ENCODE measurements around the gene LIX1L.
A peak's percentile ranks its signal among the peaks of the same experiment; 100 is the strongest.

Gene LIX1L

DNA sequence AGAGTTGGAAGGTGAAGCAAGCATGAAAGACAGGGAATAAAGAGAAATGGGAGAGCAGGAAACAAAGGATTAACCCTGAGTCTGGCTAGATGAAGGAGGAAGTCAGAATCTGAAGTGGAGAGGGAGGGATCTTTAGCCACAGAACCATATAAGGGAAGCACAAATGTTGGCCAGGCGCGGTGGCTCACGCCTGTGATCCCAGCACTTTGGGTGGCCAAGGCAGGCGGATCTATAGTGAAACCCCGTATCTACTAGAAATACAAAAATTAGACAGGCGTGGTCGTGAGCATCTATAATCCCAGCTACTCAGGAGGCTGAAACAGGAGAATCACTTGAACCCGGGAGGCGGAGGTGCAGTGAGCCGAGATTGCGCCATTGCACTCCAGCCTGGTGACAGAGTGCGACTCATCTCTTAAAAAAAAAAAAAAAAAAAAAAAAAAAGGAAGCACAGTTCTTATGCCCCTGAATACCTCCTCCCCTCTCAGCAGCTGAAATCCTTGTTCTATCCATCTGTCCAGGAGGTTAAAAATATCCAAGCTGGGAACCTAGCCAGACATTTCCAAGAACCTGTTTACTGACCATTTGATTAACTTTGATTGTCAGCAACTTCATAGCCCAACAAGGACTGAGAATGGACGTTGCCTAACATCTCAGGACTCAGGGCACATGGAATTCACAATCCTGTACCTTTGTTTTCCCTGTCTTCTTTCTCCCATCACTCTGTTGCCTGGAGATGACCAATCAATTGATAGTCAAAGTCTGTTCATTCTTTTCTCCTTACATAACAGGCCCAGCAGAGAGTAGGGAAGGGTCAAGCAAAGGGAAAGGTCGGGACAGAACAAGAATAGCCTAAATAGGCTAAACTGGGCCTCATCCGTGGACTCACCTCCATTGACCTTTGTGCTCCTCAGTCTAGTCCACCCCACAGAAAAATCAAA, 28.0 kb upstream of the LIX1L start:
- DNase-seq (ENCODE audit: low spot score) = peak; percentile 52

DNA sequence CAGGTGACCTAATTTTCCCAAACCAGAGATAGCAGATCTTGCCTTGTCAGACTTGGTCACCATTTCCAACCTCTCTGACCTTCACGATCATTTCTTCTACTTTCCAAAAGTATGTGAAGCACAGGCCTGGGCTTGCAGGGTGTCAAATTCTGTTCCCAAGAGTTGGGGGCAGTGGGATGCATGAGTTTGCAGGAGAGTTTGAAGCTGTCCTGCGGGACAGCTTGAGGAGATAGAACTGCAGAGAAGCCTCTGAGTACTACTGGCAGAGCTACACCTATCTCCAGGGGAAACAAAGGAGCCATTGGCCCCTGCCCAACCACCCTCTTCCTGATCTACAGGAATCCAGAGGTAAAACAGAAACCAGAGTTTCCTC, 27.3 kb upstream of the LIX1L start:
- DNase-seq (ENCODE audit: low spot score) = no peak

DNA sequence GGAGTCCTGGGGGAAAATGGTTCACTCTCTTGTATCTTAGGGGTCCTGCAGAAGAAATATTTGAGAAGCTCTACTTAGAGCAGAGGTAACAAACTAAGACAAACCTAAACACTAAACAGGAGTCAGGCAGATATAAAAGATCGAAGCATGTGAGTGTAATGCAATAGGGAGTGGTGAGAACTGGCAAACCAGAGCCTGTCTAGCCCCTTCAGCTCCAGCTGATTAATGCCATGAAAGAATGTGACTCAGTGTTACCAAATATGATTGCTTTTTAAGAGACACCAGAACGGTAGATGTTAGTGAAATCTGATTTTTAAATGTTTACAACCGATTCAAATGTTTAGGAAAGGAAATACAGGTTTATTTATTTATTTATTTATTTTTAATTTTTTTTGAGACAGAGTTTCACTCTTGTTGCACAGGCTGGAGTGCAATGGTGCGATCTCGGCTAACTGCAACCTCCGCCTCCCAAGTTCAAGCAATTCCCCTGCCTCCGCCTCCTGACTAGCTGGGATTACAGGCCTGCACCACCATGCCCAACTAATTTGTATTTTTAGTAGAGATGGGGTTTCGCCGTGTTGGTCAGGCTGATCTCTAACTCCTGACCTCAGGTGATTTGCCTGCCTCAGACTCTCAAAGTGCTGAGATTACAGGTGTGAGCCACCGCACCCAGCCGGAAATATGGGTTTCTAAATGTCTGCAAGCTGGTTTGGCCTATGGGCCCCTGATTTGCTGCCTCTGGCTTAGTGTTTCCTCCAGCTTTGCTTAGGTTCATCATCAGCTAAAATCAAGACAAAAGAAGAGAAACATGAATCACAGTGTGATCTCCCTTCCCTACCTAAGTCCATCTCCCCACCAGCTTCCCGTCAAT, 26.4 kb upstream of the LIX1L start:
- no peak for DNase-seq (ENCODE audit: low spot score)

DNA sequence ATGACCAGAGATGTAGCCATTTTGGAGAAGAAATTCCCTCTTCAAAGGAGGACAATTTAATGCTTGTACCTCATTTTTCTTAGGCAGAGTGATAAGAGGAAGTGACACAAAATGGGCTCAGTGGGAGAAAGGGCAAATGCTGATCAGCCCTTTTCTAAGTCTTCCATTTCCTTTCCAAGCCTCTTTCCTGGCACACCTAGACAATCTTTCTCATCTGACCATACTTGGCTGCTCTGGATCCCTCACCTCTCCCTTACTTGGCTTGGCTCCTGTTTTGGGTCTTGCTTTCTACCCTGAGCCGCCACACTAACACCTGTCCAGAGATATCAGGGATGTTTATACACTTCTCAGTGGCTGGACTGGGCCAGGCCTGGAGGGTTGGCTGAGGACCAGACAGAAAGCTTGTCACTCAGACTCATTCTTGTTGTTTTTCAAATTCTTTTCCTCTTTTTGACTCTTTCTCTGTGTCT, 25.4 kb upstream of the LIX1L start:
- DNase-seq (ENCODE audit: low spot score) = no peak

DNA sequence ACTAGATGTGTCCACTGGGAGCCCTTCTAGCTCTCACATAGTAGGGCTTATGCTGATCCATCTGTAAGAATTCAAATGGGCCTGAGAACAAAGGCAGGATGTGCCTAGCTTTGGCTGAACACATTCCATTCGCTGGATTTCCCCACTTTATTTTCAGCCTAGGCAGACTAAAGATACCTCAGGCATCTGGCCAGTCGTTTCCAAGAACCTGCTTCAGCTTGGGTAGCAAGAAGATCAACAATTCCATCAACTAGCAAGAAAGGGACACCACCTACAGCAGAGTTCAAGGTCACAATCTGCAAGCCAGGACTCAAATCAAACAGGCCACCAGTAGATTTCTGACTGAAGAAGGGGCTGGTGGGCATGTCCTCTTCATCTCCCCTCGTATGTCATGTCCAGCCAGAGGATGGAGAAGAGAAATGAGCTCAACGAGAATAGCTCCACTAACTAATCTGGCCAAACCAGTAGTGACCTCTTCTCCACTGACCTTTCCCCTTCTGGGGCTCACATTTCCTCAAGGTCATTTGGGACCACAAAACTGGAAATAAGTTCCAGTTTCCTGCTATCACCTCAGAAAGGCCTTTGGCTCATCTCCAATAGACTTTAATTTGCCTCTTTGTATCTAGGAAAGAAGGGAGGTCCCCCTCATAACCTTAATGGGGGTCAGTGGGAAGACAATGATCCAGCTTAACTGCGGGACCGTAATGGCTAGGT, 24.4 kb upstream of the LIX1L start:
- DNase-seq (ENCODE audit: low spot score) = no peak

DNA sequence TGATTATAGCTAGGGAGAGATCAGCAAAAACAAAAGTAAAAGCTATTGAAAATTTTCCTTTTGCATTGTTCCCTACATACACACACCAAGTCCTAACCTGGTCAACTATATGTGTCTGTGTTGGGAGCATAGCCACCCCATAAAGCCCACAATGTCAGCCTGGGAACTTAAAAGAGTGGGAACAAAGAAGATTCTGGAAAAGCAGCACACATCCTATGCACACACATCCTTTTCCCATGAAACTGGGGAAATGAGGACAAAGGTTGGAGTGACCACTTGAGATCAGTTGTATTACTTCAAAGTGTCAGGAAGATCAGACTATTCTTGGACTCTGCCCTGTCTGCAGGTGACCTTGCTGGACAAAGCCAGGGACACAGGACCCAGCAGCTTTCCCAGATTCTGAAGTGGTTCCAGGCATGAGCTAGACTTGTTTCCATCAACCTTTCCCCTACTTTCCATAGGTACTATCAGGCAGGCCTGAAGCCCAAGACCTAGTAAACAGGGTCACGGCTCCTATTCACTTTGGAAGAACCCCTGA, 22.7 kb upstream of the LIX1L start:
- no peak for DNase-seq (ENCODE audit: low spot score)

DNA sequence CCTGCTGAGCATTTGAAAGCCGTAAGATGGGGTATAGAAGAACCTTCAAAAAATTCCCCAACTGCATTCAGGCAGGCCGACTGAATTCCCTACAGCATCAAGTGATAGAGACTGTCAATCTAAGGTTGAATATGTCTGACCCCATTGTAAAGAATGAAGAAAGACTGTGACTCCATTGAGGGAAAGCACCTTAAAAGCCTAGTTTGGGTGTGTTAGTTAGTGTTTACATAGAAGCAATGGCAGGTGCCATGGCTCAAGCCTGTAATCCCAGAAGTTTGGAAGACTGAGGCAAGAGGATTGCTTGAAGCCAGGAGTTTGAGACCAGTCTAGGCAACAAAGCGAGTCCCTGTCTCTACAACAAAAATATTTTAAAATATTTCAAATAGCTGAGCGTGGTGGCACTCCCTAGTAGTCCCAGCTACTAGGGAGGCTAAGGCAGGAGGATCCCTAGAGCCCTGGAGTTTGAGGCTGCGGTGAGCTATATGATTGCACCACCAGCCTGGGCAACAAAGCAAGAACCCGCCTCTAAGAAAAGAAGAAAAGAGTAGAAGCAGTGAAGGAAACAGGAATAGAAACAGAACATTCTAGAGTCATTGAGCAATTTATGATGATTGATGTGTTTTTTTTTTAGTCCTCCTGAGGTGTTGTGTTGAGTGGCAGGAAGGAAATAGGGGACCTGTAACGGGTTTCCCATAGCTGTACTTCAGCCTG, 22.1 kb upstream of the LIX1L start:
- no peak for DNase-seq (ENCODE audit: low spot score)

DNA sequence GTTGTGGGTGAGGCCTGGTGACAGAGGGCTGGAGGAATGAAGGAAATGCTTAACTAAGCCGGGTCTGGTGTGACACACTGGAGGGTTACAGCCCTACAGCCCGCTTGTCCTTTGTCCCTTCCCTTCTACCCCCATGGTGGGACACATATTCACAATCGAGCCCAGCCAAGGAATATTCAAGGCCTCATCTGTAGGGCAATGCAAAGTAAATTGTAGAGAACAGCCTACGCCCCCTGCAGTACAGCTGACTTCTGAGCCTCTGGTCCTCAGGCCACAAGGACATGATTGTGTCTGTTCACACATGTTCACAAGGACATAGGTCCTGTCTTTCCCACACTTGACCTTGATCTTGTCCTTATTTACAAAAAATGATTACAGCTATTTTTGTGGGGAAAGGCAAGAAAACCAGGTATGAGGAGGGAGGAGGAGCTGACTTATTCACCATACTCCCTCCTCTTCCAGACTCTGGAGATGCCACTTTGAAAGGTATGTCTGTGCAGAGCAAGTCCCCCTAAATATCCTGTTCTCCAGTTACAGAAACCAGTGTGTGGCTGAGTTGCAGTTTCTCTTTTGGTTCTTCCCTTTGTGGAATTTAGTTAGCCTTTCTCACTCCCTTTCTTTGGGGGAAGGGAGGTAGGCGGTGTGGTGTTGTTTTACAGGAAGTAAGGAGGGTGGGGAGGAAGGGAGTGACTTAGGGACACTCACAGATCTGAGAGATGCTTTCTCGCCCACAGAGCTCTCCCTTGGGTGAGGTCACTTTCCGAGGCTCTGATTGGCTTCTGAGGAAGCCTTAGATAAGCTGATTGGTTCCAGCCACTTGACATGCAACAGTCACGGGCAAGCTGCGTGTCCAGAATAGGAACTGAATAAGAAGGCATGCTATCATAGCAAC, 21.3 kb upstream of the LIX1L start:
- peak; percentile 94 for DNase-seq (ENCODE audit: low spot score)

DNA sequence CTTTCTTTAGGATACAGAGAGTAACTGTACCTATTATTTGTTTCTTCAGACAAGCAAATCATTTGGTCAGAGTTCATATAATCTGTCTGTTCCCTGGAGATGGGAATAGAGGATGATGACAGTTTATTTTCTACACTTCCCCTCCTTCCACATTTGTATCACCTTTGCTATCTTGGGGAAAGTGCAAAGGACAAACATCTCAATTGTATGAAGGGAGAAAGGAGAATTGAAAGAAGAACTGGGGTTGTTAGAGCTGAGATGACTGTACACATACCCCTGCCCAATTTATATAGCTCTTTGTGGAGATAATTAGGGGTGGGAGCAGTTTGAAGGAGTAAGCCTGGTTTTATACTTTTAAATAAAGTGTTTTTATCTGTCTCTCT, 20.6 kb upstream of the LIX1L start:
- DNase-seq (ENCODE audit: low spot score) = no peak

DNA sequence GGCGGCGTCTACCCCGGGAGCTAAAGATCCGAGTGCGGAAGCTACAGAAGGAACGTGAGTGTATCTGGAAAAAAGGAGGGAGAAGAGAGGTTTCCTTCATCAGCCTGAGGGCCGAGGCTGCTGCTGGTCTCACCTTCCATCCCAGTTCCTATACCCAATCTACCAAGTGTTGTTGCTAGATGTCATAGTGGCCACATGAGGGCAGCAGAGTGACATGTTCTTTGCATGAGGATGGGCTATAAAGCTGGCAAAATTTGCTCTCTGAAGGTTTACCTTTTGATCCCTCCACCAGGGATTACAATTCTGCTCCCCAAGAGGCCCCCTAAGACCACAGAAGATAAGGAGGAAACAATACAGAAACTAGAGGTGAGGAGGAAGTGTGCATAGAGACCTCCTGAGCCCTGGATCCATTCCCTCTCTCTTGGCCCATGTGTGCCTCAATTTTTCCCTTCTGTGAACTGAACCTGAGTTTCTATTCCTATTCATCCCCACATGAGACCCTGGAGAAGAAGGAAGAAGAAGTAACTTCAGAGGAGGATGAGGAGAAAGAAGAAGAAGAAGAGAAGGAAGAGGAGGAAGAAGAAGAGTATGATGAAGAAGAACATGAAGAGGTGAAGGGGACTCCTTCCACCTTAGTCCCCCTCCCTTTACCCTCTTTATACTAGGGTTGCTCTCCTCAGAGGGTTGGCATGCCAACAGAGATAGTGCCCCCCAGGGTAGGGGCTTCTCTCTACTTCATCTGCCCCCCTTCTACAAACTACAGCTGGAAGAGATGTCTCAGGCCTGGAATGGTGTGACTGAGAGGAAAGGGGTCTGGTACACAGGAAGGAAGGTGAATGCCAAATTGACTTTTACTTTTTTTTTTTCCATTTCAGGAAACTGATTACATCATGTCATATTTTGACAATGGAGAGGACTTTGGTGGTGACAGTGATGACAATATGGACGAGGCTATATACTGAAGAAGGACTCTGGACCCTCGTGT, 20.0 kb upstream of the LIX1L start:
- peak; percentile 73 for DNase-seq (ENCODE audit: low spot score)

DNA sequence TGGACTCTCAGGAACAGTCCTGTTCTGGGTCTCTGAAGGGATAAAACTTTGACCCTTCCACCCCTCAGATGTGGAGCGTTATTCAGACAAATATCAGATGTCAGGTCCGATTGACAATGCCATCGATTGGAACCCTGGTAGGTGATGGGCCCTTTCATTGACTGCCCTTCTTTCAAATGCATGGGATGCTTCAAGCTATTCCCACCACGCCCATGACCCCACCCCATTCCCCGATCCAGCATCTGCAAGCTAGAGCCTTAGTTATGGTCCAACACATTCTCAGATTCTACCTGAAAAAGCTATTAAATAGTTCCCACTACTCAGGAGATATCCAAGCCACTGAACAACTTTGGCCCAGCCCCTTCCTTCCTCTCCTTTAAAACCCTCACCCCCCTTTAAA, 19.2 kb upstream of the LIX1L start:
- no peak for DNase-seq (ENCODE audit: low spot score)

DNA sequence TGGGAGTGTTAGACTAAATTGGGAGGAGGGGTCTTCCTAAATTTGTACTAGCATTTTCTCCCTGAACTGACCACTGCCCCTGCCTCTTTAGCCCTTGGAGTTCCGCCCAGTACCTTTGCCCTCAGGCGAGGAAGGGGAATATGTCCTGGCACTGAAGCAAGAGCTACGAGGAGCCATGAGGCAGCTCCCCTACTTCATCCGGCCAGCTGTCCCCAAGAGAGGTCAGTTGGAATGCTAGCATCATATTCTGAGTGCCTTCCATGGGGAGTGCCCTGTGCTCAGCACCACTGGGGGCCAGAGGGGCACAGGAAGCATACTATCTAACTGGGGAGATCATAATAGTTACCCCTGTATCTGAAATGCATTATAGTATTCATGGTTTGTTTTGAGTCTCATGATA, 17.4 kb upstream of the LIX1L start:
- no peak for DNase-seq (ENCODE audit: low spot score)

DNA sequence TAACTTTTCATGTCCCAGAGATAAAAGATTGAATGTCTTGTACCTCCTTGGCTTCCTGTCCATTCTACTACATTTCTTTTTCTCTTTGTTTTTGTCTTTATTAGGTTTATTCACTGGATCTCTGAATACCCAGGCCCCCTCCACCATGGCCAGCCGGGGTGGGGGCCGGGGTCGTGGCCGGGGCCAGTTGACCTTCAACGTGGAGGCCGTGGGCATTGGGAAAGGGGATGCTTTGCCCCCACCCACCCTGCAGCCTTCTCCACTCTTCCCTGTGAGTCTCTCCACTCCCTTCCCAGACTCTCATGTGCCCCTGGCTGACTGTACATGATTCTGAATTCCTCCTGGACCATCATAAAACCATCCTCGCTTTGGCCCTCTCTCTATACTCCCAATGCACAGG, 16.9 kb upstream of the LIX1L start:
- no peak for DNase-seq (ENCODE audit: low spot score)

DNA sequence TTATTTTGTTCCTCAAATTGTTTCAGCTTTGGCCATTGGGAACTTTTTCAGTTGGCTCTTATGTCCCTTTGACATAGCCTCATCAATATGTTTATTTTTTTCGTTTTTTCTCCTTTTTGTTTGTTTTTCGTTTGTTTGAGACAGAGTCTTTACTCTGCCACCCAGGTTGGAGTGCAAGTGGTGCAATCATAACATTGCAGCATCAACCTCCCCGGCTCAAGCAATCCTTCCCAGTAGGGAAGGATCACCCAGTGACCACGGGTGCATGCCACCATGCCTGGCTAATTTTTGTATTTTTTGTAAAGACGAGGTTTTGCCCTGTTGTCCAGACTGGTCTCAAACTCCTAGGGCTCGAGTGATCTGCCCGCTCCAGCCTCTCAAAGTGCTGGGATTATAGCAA, 14.8 kb upstream of the LIX1L start:
- DNase-seq (ENCODE audit: low spot score) = no peak

DNA sequence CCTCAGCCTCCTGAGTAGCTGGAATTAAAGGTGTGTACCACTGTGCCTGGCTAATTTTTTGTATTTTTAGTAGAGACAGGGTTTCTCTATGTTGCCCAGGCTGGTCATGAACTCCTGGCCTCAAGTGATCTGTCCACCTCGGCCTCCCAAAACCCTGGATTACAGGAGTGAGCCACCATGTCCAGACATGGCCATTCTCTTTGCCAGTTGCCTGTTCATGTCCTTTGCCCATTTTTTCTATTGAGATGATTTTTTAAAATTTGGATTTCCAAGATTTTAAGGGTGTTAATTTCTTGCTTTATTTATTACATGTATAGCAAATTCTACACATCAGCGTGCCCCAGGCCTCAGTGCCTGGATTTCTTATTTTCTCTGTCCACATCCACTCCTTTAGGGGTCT, 9.5 kb upstream of the LIX1L start:
- no peak for DNase-seq (ENCODE audit: low spot score)

DNA sequence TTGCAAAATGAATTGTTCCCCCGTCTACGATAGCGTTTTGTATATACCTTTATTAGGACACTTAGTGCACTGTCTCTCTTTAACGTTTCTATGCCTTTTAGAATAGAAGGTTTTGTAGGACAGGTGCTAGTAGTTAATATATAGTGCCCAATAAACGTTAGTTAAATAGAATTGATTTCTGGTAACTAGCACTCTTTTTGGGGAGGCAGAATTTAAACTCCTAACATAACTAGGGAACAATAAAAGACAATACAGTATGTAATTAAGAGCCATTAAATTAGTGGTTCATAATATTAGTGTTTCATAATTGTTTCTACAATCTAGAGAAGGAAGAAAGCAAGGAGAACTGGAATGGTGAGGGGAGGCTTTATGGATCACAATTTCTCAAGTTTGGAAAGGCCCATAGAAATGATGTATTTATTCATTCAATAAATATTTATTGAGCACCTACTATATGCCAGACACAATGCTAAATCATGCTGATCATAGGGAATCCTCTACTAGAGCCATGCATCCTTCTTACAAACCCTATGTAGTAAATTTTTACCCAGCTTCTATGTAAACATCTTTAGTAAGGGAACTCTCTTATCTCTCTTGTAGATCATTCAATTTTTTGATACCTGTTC, 7.4 kb upstream of the LIX1L start:
- DNase-seq (ENCODE audit: low spot score) = no peak

DNA sequence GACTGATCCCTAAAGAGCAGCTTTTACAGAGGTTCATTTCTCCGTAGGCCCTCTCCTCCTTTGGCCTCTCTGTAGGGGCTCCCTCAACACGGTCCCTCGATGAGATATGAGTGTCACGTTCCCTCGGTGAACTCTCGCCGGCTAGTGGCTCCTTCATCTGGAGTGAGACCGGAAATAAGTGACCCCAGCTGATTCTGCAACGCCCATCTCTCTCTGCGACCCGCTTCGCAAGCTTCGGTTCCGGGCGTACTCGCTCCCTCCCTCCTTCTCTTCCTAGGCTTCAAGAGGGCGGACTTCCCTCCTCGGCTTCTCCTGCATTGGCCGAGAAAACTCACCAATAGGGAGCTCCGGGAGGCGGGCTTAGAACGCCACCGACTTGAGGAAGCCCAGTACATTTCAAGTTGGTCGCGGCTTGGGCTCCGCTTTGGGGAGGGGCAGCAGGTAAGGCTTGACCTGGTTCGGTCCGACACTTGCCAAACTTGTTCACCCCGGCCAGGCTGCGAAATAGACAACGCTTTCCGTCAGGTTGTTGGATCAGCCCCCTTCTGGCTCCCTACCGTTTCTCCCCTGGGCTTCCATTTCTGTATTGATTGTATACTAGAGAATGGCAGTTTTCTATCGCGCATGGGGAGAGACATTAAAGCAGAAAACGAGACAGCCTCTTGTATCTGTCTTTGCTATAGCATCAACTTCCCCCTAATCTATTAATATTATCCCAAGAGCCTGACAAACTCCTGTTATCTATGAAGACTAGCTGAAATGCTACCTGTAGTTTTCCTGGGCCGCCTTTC, 6.7 kb upstream of the LIX1L start, which contains the start of the genes ANKRD34A and POLR3GL:
Gene ANKRD34A, minus strand, starts transcription at position 248 of the 791 bp plus-strand sequence. CDS start 2,816 bp downstream, outside the sequence.
Gene POLR3GL, plus strand, starts transcription at position 363 of the 791 bp plus-strand sequence. CDS start 10,176 bp downstream, outside the sequence.
- DNase-seq (ENCODE audit: low spot score) = peak; percentile 91
